ENCODE data around the gene SRPK2.

DNA sequence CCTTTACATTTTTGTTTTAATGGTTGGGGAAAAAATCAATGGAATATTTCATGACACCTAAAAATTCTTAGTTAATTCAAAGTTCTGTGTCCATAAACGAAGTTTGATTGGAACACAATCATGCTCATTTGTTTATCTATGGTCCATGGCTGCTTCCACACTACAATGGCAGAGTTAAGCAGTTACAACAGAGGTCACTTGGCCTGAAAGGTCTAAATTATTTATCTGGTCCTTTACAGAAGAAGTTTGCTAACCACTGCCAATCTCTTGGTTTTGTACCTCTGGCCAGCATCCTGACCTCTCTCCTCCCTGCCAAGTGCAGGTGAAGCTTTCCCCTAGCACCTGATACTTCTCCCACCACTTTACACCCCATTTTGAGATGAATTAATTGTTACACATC lies 61.5 kb downstream of the SRPK2 start:
- TF ChIP-seq BHLHE40 (IDR thresholded peaks at IDR 0.05; ENCODE audit: borderline replicate concordance) (no peak), FOXM1 (IDR thresholded peaks at IDR 0.05; ENCODE audit: borderline replicate concordance) (no peak)

All from HEK293T (cell line).